NCI-H187 (cell line): Measurements from ENCODE around the gene SLC24A3.

ENCODE experiments used
- DNase-seq, 2 experiments: peaks; one replicate each; lab custom pipeline; 2025; lab: John Stamatoyannopoulos, UW

The SLC24A3 gene

GRCh38 chr20:19679900-19680495 is 467.6 kb downstream of the SLC24A3 start:
- DNase-seq: no peak

GRCh38 chr20:19682249-19682648 is 469.8 kb downstream of the SLC24A3 start:
- DNase-seq: no peak

- DNase-seq: peak; percentile 1 to 38
These were observed 470.7 kb downstream of the SLC24A3 start for GRCh38 chr20:19683188-19683587.

DNA sequence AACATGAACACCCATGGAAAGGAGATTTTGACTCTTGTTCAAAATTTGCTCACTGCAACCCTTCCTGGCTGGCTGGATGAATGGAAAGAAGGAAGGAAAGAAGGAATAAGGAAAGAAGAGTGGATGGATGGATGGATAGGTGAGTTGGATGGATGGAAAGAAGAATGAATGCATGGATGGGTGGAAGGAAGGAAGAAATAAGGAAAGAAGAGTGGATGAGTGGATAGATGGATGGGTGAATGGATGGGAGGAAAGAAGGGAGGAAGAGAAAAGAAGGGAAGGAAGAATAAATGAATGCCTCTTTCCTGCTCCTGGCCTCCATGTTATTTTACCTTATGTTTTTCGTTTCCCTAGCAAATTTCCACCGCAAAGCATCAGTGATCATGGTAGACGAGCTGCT is 471.4 kb downstream of the SLC24A3 start:
- DNase-seq: no peak

GRCh38 chr20:19688031-19688806 is 475.8 kb downstream of the SLC24A3 start:
- no peak for DNase-seq

DNA sequence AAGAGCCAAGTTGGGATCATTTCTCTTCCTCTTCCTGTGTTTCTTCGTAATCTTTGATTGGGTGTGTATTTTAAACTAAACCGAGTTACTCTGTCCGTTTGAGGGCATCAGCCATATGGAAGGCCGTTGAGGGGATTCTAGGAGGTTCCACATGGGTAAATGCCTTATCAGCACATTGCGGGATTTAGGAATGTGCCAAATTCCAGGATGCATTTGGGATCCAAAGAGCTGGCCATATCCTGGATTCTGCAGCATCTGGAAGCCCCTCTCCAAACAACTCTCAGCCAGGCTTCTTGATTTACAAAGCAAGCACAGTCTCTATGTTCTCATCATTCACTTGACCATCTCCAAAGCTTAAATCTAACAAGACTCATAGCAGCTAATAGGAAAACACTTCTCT is 478.0 kb downstream of the SLC24A3 start:
- DNase-seq: no peak

GRCh38 chr20:19691125-19691524 is 478.7 kb downstream of the SLC24A3 start:
- DNase-seq: no peak

DNA sequence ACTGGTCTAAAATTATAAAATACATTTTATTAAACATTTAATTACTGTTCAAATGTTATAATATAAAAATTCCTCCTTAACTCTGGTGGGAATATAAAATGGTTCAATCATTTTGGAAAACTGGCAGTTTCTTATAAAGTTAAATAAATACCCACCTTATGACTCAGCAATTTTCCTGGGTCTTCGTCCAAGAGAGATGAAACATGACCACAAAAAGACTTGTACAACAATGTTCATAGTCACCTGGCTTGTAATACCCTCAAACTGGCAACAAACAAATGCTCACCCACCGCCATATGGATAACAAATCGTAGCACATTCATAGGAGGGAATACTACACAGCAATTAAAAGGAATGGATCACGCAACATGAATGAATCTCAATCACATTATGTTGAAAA is 479.7 kb downstream of the SLC24A3 start:
- DNase-seq: no peak

- peak in 1 of 2 experiments; percentile 0 for DNase-seq
These were observed 480.3 kb downstream of the SLC24A3 start for GRCh38 chr20:19692685-19693119.

DNA sequence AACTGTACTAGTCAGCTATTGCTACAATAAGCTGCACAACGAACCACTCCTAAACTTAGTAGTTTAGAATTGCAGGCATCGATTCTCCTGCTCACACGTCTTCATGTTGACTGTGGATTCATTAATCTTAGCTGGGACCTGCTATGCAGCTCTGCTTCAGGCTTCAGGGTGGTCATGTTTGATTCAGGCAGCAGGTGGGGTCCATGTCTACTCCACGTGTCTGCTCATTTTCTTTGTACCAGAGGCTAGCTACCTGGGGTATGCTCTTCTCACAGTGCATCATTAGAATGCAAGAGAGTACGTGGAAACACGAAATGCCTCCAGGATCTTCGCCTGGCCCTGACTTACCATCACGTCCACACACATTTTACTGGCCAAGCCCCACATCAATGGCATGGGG is 481.1 kb downstream of the SLC24A3 start:
- no peak for DNase-seq

GRCh38 chr20:19695081-19695480 is 482.6 kb downstream of the SLC24A3 start:
- DNase-seq: no peak

DNA sequence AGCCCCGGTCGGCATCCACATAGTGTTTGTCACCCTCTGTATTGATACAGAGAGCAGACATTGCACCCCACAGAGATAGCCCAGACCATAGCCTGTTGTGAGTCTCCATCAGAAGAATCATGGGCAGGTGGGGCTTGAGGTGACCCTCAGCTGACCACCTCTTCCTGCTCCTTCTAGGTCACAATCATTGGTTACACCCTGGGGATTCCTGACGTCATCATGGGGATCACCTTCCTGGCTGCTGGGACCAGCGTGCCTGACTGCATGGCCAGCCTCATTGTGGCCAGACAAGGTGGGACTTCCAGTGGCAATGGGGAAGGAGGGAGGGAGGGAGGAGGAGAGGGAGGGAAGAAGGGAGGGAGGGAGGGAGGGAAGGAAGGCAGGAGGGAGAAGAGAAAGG is 484.2 kb downstream of the SLC24A3 start:
- no peak for DNase-seq

- no peak for DNase-seq
These were observed 485.0 kb downstream of the SLC24A3 start for GRCh38 chr20:19697415-19697814.

- DNase-seq: no peak
These were observed 486.9 kb downstream of the SLC24A3 start for GRCh38 chr20:19699180-19699971.

GRCh38 chr20:19701429-19701828 is 489.0 kb downstream of the SLC24A3 start:
- no peak for DNase-seq

DNA sequence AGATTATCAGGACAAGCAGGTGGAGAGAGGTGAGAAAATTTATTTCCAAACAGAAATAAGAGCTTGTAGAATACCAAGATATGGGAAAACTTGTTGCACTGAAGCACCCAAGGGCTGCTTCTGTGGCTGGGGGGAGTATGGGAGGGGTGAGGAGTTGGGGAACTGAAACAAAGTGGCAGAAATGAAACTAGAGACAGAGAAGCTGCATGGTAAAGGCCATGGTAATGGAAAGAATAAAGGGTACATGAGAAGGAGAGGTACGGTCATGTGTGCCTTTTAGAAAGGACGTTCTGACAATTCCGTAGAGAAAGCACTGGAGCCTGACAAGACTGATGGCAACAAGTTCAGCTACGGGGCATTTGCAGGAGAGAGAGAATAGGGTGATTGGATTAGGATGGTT is 494.0 kb downstream of the SLC24A3 start:
- DNase-seq: no peak

- no peak for DNase-seq
These were observed 497.3 kb downstream of the SLC24A3 start for GRCh38 chr20:19709635-19710335.

DNA sequence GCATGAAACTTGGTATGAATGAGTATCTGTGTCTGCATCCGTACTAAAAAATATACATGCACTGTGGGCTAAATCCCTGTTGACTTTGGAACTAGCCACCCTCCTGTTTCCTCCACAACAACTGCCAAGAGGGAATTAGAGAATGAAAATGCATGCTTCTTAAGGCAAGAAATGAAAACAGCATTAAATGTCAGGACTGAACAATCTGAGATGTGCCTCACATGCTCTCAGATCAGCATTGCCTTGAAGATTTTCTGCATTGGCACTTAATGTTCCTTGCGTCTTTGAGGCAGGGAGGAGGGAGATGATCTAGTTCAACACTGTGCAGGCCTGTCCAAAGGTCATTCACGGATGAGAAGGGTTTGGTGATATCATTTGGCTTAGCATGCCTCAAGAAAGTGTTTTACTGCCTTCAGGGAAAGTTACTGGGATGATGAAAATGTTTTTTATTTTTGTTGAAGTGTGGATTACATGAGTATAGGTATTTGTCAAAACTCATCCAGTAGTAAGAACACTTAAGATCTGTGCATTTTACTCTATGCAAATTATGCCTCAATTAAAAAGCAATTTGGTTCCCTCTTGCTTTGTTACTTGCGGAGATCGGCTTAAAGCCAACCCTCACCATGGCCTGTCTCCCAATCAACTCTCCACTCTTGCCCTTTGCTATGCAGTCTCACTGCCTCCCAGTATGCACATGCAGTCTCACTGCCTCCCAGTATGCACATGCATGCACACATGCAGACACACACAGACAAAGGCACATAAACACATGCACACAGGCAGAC is 498.1 kb downstream of the SLC24A3 start:
- DNase-seq: no peak

DNA sequence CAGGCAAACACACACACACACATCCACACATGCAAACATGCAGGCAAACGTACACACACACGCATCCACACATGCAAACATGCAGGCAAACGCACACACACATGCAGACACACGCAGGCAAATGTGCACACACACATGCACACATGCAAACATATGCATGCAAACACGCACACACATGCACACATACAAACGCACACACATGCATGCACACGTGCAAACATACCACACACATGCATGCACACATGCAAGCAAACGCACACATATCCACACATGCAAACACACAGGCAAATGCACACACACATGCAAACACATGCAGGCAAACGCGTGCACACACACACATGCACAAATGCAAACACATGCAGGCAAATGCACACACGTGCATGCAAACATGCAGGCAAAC is 498.7 kb downstream of the SLC24A3 start:
- no peak for DNase-seq

DNA sequence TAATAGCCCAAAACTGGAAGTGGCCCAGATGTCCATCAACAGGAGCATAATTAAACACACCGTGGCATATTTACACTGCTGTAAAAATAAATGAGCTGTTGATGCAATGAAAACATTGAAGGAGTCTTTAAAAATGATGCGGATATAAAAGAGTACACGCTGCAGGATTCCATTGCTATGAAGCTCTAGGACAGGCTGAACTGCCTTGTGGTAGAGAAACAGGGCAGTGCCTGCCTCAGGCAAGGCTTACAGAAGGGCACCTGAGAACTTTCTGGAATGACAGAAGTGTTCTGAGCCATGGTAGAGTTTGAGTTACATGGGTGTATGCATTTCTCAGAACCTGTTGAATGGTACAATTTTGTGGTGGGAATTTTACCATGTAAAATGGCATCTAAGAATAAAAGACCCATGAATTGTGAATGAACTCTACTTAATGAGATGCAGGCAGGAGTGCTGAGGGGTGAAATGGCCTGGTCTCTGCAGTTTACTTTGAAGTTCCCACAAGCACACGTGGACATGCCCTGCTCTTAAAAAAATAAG is 500.3 kb downstream of the SLC24A3 start:
- no peak for DNase-seq
